CD4-positive, alpha-beta T cell treated with Interleukin-12 subunit alpha and Interleukin-12 subunit beta, for 1 hour (primary cell): Measurements from ENCODE around the gene ESRRA.
A peak's percentile ranks its signal among the peaks of the same experiment; 100 is the strongest.

Experiments
- DNase-seq: peaks from one replicate; pipeline ENCODE4 v3.0.0-alpha.2; 2020

Gene ESRRA

GRCh38 chr11:64275031-64275800, 30.1 kb upstream of the ESRRA start:
- DNase-seq = no peak

GRCh38 chr11:64275841-64276240, 29.5 kb upstream of the ESRRA start:
- DNase-seq = no peak

- no peak for DNase-seq
Measured at GRCh38 chr11:64276653-64277431, 28.5 kb upstream of the ESRRA start.

GRCh38 chr11:64278576-64279190, 26.6 kb upstream of the ESRRA start:
- DNase-seq = no peak

- DNase-seq = no peak
Measured at GRCh38 chr11:64281957-64282770, 23.2 kb upstream of the ESRRA start.

GRCh38 chr11:64283092-64283491, 22.2 kb upstream of the ESRRA start:
- DNase-seq = no peak

GRCh38 chr11:64284048-64284961, 21.0 kb upstream of the ESRRA start, which contains the start of gene BAD:
BAD (minus strand) TSS chr11:64284665; CDS start chr11:64284368, 297 bp downstream.
- peak; percentile 96 for DNase-seq

- peak; percentile 92 for DNase-seq
Measured at GRCh38 chr11:64284962-64285884, 20.1 kb upstream of the ESRRA start, which contains the start of gene GPR137. GPR137 (plus strand) TSS chr11:64285848; CDS start chr11:64286525, 677 bp downstream.

GRCh38 chr11:64285885-64286800, 19.2 kb upstream of the ESRRA start:
- DNase-seq = peak; percentile 33

GRCh38 chr11:64286801-64287159, 18.5 kb upstream of the ESRRA start:
- no peak for DNase-seq

GRCh38 chr11:64287676-64288352, 17.5 kb upstream of the ESRRA start:
- DNase-seq = no peak

GRCh38 chr11:64288353-64288750, 17.0 kb upstream of the ESRRA start:
- no peak for DNase-seq

GRCh38 chr11:64289002-64289564, 16.2 kb upstream of the ESRRA start:
- no peak for DNase-seq

- DNase-seq = no peak
Measured at GRCh38 chr11:64290352-64291261, 14.7 kb upstream of the ESRRA start.

- no peak for DNase-seq
Measured at GRCh38 chr11:64291262-64291751, 14.0 kb upstream of the ESRRA start, which contains the start of gene KCNK4. KCNK4 (plus strand) TSS chr11:64291302; CDS start chr11:64293019, 1,717 bp downstream.

- no peak for DNase-seq
Measured at GRCh38 chr11:64291752-64292459, 13.4 kb upstream of the ESRRA start.
